Vagina (tissue), 2 donors: ENCODE measurements around the gene MARCHF9. TPM values are rescaled to one million over a fixed set of nuclear protein-coding genes. Genes with fewer than 3 reads are reported as not detected.

Experiments used
- DNase-seq, 2 donors: peaks; one replicate each; pipeline ENCODE4 v3.0.0-alpha.2; 2017; ENCODE audit errors: extremely low spot score in 2 of 2
- H3K27ac ChIP-seq: fragments of 200-600 bp; sonication (generic); one replicate; pipeline ENCODE4 v1.5.1; 2019
- H3K27me3 ChIP-seq: fragments of 200-600 bp; sonication (generic); one replicate; pipeline ENCODE4 v1.5.1; 2019
- H3K36me3 ChIP-seq, 2 donors: fragments of 200-600 bp; sonication (generic); one replicate each; pipeline ENCODE4 v1.5.1; 2017 to 2019
- H3K4me1 ChIP-seq: fragments of 200-600 bp; sonication (generic); one replicate; pipeline ENCODE4 v1.5.1; 2019
- H3K4me3 ChIP-seq, 2 donors: fragments of 200-600 bp; sonication (generic); 1 replicate in 1 of 2; 2 replicates in 1 of 2; pipeline ENCODE4 v1.5.1; 2016 to 2019
- H3K9me3 ChIP-seq: fragments of 200-600 bp; sonication (generic); one replicate; pipeline ENCODE4 v1.5.1; 2019
- POLR2A ChIP-seq, 2 donors: fragments of 450-650 bp; IDR thresholded peaks; one replicate each; pipeline ENCODE4 v1.6.1; 2017; ENCODE audit warnings: antibody characterized with exemption in 2 of 2, mild to moderate bottlenecking in 2 of 2, moderate library complexity in 2 of 2
- POLR2AphosphoS5 ChIP-seq, 2 donors: sonication (generic); formaldehyde crosslinking; IDR thresholded peaks; one replicate each; pipeline ENCODE4 v1.9.0; 2017; ENCODE audit warnings: antibody characterized with exemption in 2 of 2, mild to moderate bottlenecking in 2 of 2, low read depth in 1 of 2; ENCODE audit not compliant: insufficient read depth in 1 of 2
- intact Hi-C: fragments of 100-400 bp; cut with DNase I; formaldehyde crosslinking; loops from one replicate; pipeline ENCODE4 v1.15.1; 2023
- total RNA-seq: library from RNA; depleted of rRNA; stranded (reverse); fragments of >200 nt; gene quantifications from one replicate; pipeline ENCODE4 v1.2.3, GENCODE V29; 2016
- TF ChIP-seq, protein P1 (sequence below), 3 experiments: fragments of 450-650 bp in 2 of 3; fragments of 200-600 bp in 1 of 3; sonication (generic) in 1 of 3; IDR thresholded peaks; one replicate each; pipeline ENCODE4 v1.5.1; 2017 to 2019; ENCODE audit warnings: antibody characterized with exemption in 3 of 3, mild to moderate bottlenecking in 2 of 3, moderate library complexity in 2 of 3

The MARCHF9 gene
- total RNA-seq, 1 donor from 2014 or later, result 8.3 TPM

DNA sequence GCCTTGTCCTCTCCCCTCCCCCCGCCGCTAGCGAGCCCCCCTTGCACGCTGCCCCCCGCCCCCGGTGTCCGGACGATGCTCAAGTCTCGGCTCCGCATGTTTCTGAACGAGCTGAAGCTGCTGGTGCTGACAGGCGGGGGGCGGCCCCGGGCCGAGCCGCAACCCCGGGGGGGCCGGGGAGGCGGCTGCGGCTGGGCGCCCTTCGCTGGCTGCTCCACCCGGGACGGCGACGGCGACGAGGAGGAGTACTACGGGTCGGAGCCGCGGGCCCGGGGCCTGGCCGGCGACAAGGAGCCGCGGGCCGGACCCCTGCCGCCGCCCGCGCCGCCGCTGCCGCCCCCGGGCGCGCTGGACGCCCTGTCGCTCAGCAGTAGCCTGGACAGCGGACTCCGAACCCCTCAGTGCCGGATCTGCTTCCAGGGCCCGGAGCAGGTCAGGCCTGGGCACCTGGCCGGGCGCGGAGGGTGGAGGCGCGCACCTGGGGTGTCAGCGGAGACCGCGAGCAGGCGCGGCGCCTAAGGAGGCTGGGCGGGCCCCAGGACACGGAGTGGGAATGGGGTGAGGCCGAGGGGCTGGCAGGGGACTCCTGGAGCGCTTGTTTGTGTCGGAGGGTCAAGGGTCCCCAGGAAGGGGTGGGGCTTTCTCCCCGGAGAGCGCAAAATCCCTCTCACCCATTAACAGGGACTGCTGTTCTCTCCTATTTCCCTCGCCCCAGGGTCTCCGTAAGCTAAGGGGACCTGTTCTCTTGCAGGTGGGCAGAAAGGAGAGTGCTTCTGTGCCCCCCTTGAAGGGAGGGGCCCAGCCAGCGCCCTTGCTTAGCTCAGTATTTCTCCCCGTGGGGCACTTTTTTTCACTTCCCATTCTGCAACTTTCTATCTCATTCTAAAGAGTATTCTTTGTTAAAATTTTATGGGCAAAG is 810 bp downstream of the MARCHF9 start:
- intact Hi-C loops, result no loop called here
- Histone ChIP-seq H3K27me3 (no peaks in the 10 kb centered on the region), H3K27ac (peak overlapping the region; percentile 53), H3K36me3 (no peaks in the 10 kb centered on the region), H3K4me3 (peak overlapping the region; percentile 75 to 78), H3K4me1 (peaks cover 44% of the 10 kb centered on the region), H3K9me3 (no peaks in the 10 kb centered on the region)
- DNase-seq, result no peak
- TF ChIP-seq, protein P1, sequence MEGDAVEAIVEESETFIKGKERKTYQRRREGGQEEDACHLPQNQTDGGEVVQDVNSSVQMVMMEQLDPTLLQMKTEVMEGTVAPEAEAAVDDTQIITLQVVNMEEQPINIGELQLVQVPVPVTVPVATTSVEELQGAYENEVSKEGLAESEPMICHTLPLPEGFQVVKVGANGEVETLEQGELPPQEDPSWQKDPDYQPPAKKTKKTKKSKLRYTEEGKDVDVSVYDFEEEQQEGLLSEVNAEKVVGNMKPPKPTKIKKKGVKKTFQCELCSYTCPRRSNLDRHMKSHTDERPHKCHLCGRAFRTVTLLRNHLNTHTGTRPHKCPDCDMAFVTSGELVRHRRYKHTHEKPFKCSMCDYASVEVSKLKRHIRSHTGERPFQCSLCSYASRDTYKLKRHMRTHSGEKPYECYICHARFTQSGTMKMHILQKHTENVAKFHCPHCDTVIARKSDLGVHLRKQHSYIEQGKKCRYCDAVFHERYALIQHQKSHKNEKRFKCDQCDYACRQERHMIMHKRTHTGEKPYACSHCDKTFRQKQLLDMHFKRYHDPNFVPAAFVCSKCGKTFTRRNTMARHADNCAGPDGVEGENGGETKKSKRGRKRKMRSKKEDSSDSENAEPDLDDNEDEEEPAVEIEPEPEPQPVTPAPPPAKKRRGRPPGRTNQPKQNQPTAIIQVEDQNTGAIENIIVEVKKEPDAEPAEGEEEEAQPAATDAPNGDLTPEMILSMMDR (IDR thresholded peaks at IDR 0.05), result no peak
- no peak for TF ChIP-seq POLR2AphosphoS5 (IDR thresholded peaks at IDR 0.05; ENCODE audit: insufficient read depth in 1 of 2, low read depth in 1 of 2)
- TF ChIP-seq POLR2A (IDR thresholded peaks at IDR 0.05), result no peak

DNA sequence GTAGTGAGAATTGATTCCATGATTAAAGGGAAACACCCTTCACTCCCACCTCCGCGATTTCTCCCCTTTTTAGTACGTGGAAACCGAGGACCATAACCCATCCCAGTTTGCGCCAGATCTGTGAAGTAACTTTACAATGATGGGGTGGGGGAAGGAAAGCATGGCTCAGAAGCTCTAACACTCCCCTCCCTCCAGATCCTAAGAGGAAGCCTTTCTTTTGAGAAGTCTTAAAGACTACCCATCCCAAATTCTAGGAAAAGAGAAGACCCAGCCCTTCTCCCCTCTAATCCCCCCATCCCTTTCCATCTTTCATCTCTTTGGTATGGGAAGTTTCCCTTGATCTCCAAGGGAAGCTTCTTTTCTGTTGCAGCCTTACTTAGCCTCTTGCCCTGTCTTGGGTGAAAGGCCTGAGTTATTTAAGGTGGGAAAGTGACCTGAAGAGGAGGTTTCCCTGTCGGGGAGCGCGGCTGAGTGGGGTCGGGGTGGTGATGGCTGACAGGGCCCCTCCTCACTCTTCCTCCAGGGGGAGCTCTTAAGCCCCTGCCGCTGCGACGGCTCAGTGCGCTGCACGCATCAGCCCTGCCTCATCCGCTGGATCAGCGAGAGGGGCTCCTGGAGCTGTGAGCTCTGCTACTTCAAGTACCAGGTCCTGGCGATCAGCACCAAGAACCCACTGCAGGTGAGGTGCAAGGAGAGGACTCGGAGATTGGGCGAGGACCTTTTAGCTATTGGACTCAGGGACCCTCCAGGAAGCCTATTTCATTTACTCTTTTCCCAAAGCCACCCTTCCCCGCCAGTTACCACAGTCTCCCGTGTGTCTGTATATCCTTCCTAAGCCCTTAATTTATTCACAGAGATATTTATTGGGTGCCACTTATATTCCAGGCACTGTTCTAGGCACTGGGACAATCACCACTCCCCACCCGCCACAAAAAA is 1.8 kb downstream of the MARCHF9 start:
- TF ChIP-seq POLR2A (IDR thresholded peaks at IDR 0.05), result no peak
- TF ChIP-seq POLR2AphosphoS5 (IDR thresholded peaks at IDR 0.05; ENCODE audit: insufficient read depth in 1 of 2, low read depth in 1 of 2), result no peak
- TF ChIP-seq, protein P1 (IDR thresholded peaks at IDR 0.05), result peak in 1 of 3 experiments; percentile 11
- H3K27me3 ChIP-seq, result no peaks in the 10 kb centered on the region
- no peaks in the 10 kb centered on the region for H3K36me3 ChIP-seq
- H3K4me1 ChIP-seq, result peaks cover 34% of the 10 kb centered on the region
- no peaks in the 10 kb centered on the region for H3K9me3 ChIP-seq
- no peak overlapping the region for H3K27ac ChIP-seq
- intact Hi-C loops, result no loop called here
- no peak for DNase-seq
- peak overlapping the region; percentile 75 to 78 for H3K4me3 ChIP-seq

DNA sequence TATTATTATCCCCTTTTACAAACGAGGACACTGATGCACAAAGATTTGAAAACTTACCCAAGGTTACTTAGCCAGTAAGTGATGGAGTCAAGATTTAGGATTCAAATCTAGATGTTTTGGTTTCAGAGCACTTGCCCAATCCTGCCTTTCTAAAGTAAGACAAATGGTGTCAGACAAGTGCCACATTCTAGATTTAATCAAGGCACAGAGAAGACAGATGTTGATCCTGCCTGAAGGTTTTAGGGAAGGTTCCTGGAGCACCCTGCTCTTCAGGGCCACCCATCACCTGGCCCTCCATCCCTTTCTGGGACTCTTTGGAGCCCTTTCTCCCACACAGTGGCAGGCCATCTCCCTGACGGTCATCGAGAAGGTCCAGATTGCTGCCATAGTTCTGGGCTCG is 2.9 kb downstream of the MARCHF9 start:
- H3K4me1 ChIP-seq, result peaks cover 30% of the 10 kb centered on the region
- TF ChIP-seq, protein P1 (IDR thresholded peaks at IDR 0.05), result no peak
- no peak for TF ChIP-seq POLR2A (IDR thresholded peaks at IDR 0.05)
- TF ChIP-seq POLR2AphosphoS5 (IDR thresholded peaks at IDR 0.05; ENCODE audit: insufficient read depth in 1 of 2, low read depth in 1 of 2), result no peak
- H3K36me3 ChIP-seq, result no peaks in the 10 kb centered on the region
- no peaks in the 10 kb centered on the region for H3K27me3 ChIP-seq
- intact Hi-C loops, result no loop called here
- H3K27ac ChIP-seq, result no peak overlapping the region
- DNase-seq, result no peak
- H3K9me3 ChIP-seq, result no peaks in the 10 kb centered on the region
- H3K4me3 ChIP-seq, result no peak overlapping the region

DNA sequence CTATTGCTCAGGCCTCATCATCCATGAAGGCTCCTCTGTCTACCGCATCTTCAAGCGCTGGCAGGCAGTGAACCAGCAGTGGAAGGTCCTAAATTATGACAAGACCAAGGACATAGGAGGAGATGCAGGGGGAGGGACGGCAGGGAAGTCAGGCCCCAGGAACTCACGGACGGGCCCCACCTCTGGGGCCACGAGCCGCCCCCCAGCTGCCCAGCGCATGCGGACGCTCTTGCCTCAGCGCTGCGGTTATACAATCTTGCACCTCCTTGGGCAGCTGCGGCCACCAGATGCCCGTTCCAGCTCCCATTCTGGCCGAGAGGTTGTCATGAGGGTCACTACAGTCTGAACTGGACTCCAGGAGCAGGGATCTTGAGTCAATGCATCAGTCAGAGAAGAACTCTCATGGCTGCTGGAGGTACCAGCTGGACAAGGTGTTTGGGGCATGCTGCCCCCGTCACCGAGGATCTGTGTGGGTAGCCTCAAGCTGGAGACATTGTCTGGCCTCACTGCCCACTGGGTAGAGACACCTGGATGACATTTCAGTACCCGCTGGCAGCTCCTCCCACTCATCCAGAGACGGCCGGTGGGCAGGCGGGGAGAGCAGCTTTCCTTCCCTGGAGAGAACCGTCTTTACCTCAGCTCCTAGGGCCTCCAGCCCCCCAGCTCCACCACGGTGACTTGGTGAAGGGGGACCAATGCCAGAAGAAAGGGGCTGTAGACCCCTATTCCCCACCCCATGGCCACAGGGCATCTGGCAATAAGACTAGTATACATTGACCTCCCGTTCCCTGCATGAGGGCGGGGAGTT is 3.9 kb downstream of the MARCHF9 start:
- intact Hi-C loops, result no loop called here
- no peak for DNase-seq
- TF ChIP-seq POLR2AphosphoS5 (IDR thresholded peaks at IDR 0.05; ENCODE audit: insufficient read depth in 1 of 2, low read depth in 1 of 2), result no peak
- no peak for TF ChIP-seq POLR2A (IDR thresholded peaks at IDR 0.05)
- TF ChIP-seq, protein P1 (IDR thresholded peaks at IDR 0.05), result no peak
- Histone ChIP-seq H3K4me1 (peaks cover 21% of the 10 kb centered on the region), H3K9me3 (no peaks in the 10 kb centered on the region), H3K36me3 (no peaks in the 10 kb centered on the region), H3K27me3 (peaks cover 3% of the 10 kb centered on the region), H3K4me3 (no peak overlapping the region), H3K27ac (no peak overlapping the region)
